ENCODE results near the gene RAB7A. TPM values are rescaled to one million over a fixed set of nuclear protein-coding genes. Genes with fewer than 3 reads are reported as not detected.

RAB7A gene
- total RNA-seq, 1 donor from 2014 or later = 155 TPM

DNA sequence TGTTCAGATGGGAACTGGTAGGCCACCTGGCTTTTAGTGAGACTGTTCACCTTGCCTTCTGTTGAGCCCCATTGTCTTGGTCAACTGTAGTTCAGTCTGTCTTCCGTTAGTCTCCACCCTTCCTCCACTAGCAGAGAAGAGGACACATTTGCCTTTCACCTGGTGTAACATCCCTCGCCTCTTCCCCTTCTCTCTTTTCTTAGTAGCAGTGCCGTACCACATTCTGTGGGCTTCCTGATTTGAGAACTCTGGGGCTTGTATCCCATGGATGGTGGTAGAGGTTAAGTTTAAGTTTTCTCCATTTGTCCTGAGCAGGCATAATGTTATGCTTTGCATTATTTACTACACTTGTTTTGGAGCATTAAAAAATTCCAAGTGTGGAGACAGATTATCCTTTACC, 49.3 kb downstream of the RAB7A start:
- TF ChIP-seq, protein P1, sequence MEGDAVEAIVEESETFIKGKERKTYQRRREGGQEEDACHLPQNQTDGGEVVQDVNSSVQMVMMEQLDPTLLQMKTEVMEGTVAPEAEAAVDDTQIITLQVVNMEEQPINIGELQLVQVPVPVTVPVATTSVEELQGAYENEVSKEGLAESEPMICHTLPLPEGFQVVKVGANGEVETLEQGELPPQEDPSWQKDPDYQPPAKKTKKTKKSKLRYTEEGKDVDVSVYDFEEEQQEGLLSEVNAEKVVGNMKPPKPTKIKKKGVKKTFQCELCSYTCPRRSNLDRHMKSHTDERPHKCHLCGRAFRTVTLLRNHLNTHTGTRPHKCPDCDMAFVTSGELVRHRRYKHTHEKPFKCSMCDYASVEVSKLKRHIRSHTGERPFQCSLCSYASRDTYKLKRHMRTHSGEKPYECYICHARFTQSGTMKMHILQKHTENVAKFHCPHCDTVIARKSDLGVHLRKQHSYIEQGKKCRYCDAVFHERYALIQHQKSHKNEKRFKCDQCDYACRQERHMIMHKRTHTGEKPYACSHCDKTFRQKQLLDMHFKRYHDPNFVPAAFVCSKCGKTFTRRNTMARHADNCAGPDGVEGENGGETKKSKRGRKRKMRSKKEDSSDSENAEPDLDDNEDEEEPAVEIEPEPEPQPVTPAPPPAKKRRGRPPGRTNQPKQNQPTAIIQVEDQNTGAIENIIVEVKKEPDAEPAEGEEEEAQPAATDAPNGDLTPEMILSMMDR (IDR thresholded peaks at IDR 0.05; ENCODE audit: unreplicated experiment) = no peak
- H3K4me3 Mint-ChIP-seq (ENCODE audit: unreplicated experiment) = no peak overlapping the region
- H3K36me3 Mint-ChIP-seq (ENCODE audit: low read depth, unreplicated experiment) = peaks cover 15% of the 10 kb centered on the region
- H3K27me3 Mint-ChIP-seq (ENCODE audit: unreplicated experiment) = no peaks in the 10 kb centered on the region
- H3K27ac Mint-ChIP-seq (ENCODE audit: unreplicated experiment) = no peak overlapping the region
- H3K9me3 Mint-ChIP-seq (ENCODE audit: unreplicated experiment) = no peaks in the 10 kb centered on the region
- DNase-seq (ENCODE audit: low spot score) = no peak
- peaks cover 13% of the 10 kb centered on the region for H3K4me1 Mint-ChIP-seq (ENCODE audit: unreplicated experiment)

DNA sequence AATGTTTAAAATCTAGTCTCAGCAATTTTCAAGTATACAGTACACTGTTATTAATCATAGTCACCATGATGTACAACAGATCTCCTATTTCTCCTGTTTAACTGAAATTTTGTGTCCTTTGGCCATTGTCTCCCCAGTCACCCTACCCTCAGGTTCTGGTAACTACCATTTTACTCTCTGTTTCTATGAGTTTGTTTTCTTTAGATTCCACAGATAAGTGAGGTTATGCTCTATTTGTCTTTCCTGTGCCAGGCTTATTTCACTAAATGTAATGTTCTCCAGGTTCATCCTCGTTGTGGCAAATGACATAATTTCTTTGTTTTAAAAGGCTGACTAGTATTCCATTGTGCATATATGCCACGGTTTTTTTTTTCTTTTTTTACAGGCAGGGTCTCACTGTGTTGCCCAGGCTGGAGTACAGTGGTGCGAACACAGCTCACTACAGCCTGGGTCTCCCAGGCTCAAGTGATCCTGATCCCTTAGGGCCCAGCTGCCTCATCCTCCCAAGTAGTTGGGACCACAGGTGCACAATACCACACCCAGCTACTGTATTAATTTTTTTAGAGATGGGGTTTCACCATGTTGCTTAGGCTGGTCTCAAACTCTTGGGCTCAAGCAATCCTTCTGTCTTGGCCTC, 50.0 kb downstream of the RAB7A start:
- no peak for DNase-seq (ENCODE audit: low spot score)
- no peak overlapping the region for H3K27ac Mint-ChIP-seq (ENCODE audit: unreplicated experiment)

DNA sequence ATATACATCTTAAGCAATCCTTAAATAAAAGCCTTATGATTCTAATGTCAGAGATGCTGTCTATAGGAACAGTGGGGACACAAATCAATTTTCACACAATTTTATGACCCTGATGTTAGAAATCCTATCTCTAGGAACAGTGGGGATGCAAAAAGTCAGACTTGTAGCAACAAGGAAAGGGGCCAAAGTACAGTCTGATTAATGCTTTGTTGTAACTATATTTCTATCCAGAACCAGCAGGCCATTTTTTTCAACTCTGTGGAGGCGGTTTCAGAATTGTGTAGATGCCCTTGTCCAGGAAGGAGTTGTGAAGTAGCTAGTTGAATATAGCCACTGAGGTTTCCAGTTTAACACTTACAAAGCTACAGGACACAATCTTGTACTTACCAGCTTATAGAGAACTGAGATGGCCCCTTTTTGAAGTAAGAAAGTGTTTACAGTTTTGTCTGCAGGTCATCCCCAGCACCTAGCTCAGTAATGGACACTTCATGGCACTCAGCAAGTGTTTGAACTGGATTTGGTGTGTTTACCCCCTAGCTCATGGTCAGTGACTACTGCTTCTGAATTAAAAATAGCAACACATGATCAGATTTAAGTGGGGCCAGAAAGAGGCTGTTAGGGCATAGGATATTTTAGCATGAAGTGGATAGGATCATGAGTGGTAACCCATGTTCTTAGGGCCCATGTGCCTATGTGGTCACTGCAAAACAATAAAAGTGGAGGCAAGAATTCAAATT, 54.3 kb downstream of the RAB7A start:
- no peak for DNase-seq (ENCODE audit: low spot score)
- no peak overlapping the region for H3K4me3 Mint-ChIP-seq (ENCODE audit: unreplicated experiment)
- H3K4me1 Mint-ChIP-seq (ENCODE audit: unreplicated experiment) = peaks cover 18% of the 10 kb centered on the region
- TF ChIP-seq, protein P1 (IDR thresholded peaks at IDR 0.05; ENCODE audit: unreplicated experiment) = no peak
- no peaks in the 10 kb centered on the region for H3K9me3 Mint-ChIP-seq (ENCODE audit: unreplicated experiment)
- H3K27me3 Mint-ChIP-seq (ENCODE audit: unreplicated experiment) = no peaks in the 10 kb centered on the region
- peaks cover 7% of the 10 kb centered on the region for H3K36me3 Mint-ChIP-seq (ENCODE audit: low read depth, unreplicated experiment)
- no peak overlapping the region for H3K27ac Mint-ChIP-seq (ENCODE audit: unreplicated experiment)

More for the DNA sequence above, 50.0 kb downstream of the RAB7A start:
- no peaks in the 10 kb centered on the region for H3K27me3 Mint-ChIP-seq (ENCODE audit: unreplicated experiment)
- no peaks in the 10 kb centered on the region for H3K9me3 Mint-ChIP-seq (ENCODE audit: unreplicated experiment)
- peaks cover 15% of the 10 kb centered on the region for H3K36me3 Mint-ChIP-seq (ENCODE audit: low read depth, unreplicated experiment)
- H3K4me3 Mint-ChIP-seq (ENCODE audit: unreplicated experiment) = no peak overlapping the region
- TF ChIP-seq, protein P1 (IDR thresholded peaks at IDR 0.05; ENCODE audit: unreplicated experiment) = no peak
- peaks cover 13% of the 10 kb centered on the region for H3K4me1 Mint-ChIP-seq (ENCODE audit: unreplicated experiment)

DNA sequence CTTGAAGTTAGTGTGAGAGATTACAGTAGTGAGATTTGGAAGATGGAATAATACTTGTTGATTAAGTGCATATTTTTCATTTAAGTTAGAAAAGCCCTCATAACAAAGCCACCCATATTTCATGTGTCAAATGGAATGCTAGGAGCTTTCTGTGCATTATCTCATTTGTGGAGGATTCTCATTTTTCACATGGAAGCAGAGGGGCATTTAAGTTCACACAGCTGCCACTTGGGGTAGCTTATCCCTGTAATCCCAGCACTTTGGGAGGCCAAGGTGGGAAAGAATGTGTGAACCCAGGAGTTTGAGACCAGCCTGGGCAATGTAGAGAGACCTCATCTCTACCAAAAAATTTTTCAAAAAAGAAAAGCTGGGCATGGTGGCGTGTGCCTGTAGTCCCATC, 55.2 kb downstream of the RAB7A start:
- H3K9me3 Mint-ChIP-seq (ENCODE audit: unreplicated experiment) = no peaks in the 10 kb centered on the region
- TF ChIP-seq, protein P1 (IDR thresholded peaks at IDR 0.05; ENCODE audit: unreplicated experiment) = no peak
- no peak for DNase-seq (ENCODE audit: low spot score)
- peaks cover 4% of the 10 kb centered on the region for H3K36me3 Mint-ChIP-seq (ENCODE audit: low read depth, unreplicated experiment)
- H3K4me1 Mint-ChIP-seq (ENCODE audit: unreplicated experiment) = peaks cover 14% of the 10 kb centered on the region
- no peak overlapping the region for H3K27ac Mint-ChIP-seq (ENCODE audit: unreplicated experiment)
- H3K27me3 Mint-ChIP-seq (ENCODE audit: unreplicated experiment) = no peaks in the 10 kb centered on the region
- H3K4me3 Mint-ChIP-seq (ENCODE audit: unreplicated experiment) = no peak overlapping the region

All from endothelial cell (in vitro differentiated cells).